MM.1S (cell line): Measurements from ENCODE around the gene TRMT10B.

ENCODE experiments used
- DNase-seq: peaks from one replicate; pipeline ENCODE4 v3.0.0-alpha.2; 2015
- H2AFZ ChIP-seq: fragments of 300-600 bp; sonication (generic); 2 replicates; pipeline ENCODE4 v1.6.0; 2016; ENCODE audit warnings: antibody characterized with exemption, low read length
- H3F3A ChIP-seq: fragments of 300-600 bp; sonication (generic); 2 replicates; pipeline ENCODE4 v1.6.1; 2016; ENCODE audit warnings: mild to moderate bottlenecking, antibody characterized with exemption, low read length, moderate library complexity, mixed read lengths; ENCODE audit not compliant: insufficient read depth
- H3K27ac ChIP-seq: fragments of 300-600 bp; sonication (generic); 2 replicates; pipeline ENCODE4 v1.5.1; 2016; ENCODE audit warnings: mild to moderate bottlenecking, low read length
- H3K27me3 ChIP-seq: fragments of 300-600 bp; sonication (generic); replicated peaks from 2 replicates; pipeline ENCODE4 v1.6.0; 2016; ENCODE audit warnings: low read length; ENCODE audit not compliant: insufficient read depth
- H3K36me3 ChIP-seq: fragments of 300-600 bp; sonication (generic); replicated peaks from 2 replicates; pipeline ENCODE4 v1.6.1; 2016; ENCODE audit warnings: mild to moderate bottlenecking, low read length, mixed read lengths; ENCODE audit not compliant: insufficient read depth
- H3K4me1 ChIP-seq: fragments of 300-600 bp; sonication (generic); 2 replicates; pipeline ENCODE4 v1.6.1; 2016; ENCODE audit warnings: low read length, mixed read lengths
- H3K4me2 ChIP-seq: fragments of 300-600 bp; sonication (generic); 2 replicates; pipeline ENCODE4 v1.6.0; 2016; ENCODE audit warnings: low read depth, low read length
- H3K4me3 ChIP-seq: fragments of 300-600 bp; sonication (generic); 2 replicates; pipeline ENCODE4 v1.5.1; 2016; ENCODE audit warnings: low read length, mixed read lengths
- H3K79me2 ChIP-seq: fragments of 300-600 bp; sonication (generic); 2 replicates; pipeline ENCODE4 v1.6.1; 2016; ENCODE audit warnings: mixed run types, low read length, mixed read lengths
- H3K9ac ChIP-seq: fragments of 300-600 bp; sonication (generic); 2 replicates; pipeline ENCODE4 v1.6.1; 2016; ENCODE audit warnings: low read length, mixed read lengths
- H3K9me2 ChIP-seq: fragments of 300-600 bp; sonication (generic); replicated peaks from 2 replicates; pipeline ENCODE4 v1.6.1; 2016; ENCODE audit warnings: mild to moderate bottlenecking, low read length, mixed read lengths; ENCODE audit not compliant: insufficient read depth
- H3K9me3 ChIP-seq: fragments of 300-600 bp; sonication (generic); replicated peaks from 2 replicates; pipeline ENCODE4 v1.6.1; 2016; ENCODE audit warnings: mild to moderate bottlenecking, low read length, mixed read lengths; ENCODE audit not compliant: insufficient read depth
- H4K20me1 ChIP-seq: fragments of 300-600 bp; sonication (generic); 2 replicates; pipeline ENCODE4 v1.6.1; 2016; ENCODE audit warnings: mild to moderate bottlenecking, low read length, moderate library complexity, mixed read lengths; ENCODE audit not compliant: insufficient read depth
- CTCF ChIP-seq: fragments of 300-600 bp; sonication (generic); IDR thresholded peaks from 2 replicates; pipeline ENCODE4 v1.5.1; 2016; ENCODE audit warnings: antibody characterized with exemption, low read length, mixed read lengths
- EZH2 ChIP-seq: fragments of 300-600 bp; sonication (generic); optimal IDR thresholded peaks from 2 replicates; pipeline ENCODE3; 2017; ENCODE audit warnings: low read depth, mild to moderate bottlenecking, antibody characterized with exemption, low read length, mixed read lengths
- EZH2phosphoT487 ChIP-seq: fragments of 300-600 bp; sonication (generic); IDR thresholded peaks from 2 replicates; pipeline ENCODE4 v1.6.1; 2018; ENCODE audit warnings: antibody characterized with exemption, low read length

The TRMT10B gene

GRCh38 chr9:37707748-37708147 lies 45.9 kb upstream of the TRMT10B start:
- Histone ChIP-seq H3K27ac (no peak overlapping the region), H3K9me2 (no peaks in the 10 kb centered on the region), H3K27me3 (no peaks in the 10 kb centered on the region), H3K79me2 (no peaks in the 10 kb centered on the region), H3K9ac (no peak overlapping the region), H3K4me2 (no peak overlapping the region), H3K4me1 (no peaks in the 10 kb centered on the region), H3K36me3 (no peaks in the 10 kb centered on the region), H3K9me3 (no peaks in the 10 kb centered on the region), H3F3A (no peaks in the 10 kb centered on the region), H4K20me1 (no peaks in the 10 kb centered on the region), H2AFZ (no peak overlapping the region), H3K4me3 (no peak overlapping the region)
- no peak for DNase-seq
- no peak for TF ChIP-seq EZH2
- TF ChIP-seq CTCF = no peak
- no peak for TF ChIP-seq EZH2phosphoT487

GRCh38 chr9:37710046-37710445 lies 43.6 kb upstream of the TRMT10B start:
- Histone ChIP-seq H3F3A (no peaks in the 10 kb centered on the region), H4K20me1 (no peaks in the 10 kb centered on the region), H3K4me1 (no peaks in the 10 kb centered on the region), H3K4me3 (no peak overlapping the region), H2AFZ (no peak overlapping the region), H3K36me3 (no peaks in the 10 kb centered on the region), H3K9me2 (no peaks in the 10 kb centered on the region), H3K79me2 (no peaks in the 10 kb centered on the region), H3K27me3 (no peaks in the 10 kb centered on the region), H3K4me2 (no peak overlapping the region), H3K9me3 (no peaks in the 10 kb centered on the region; the same call in 1 of the 2 replicates), H3K27ac (no peak overlapping the region), H3K9ac (no peak overlapping the region)
- no peak for TF ChIP-seq EZH2
- TF ChIP-seq CTCF = no peak
- TF ChIP-seq EZH2phosphoT487 = no peak
- no peak for DNase-seq

- H3K4me2 ChIP-seq = no peak overlapping the region
- no peaks in the 10 kb centered on the region for H3K4me1 ChIP-seq
- H3K9me3 ChIP-seq = no peaks in the 10 kb centered on the region; the same call in 1 of the 2 replicates
- no peaks in the 10 kb centered on the region for H3K36me3 ChIP-seq
- no peaks in the 10 kb centered on the region for H3K9me2 ChIP-seq
- TF ChIP-seq CTCF = no peak
- no peak for TF ChIP-seq EZH2
- no peak for TF ChIP-seq EZH2phosphoT487
- no peaks in the 10 kb centered on the region for H3F3A ChIP-seq
- H2AFZ ChIP-seq = no peak overlapping the region
- H3K9ac ChIP-seq = no peak overlapping the region
- no peak overlapping the region for H3K27ac ChIP-seq
- no peak overlapping the region for H3K4me3 ChIP-seq
- DNase-seq = no peak
- no peaks in the 10 kb centered on the region for H3K27me3 ChIP-seq
- H4K20me1 ChIP-seq = no peaks in the 10 kb centered on the region
- no peaks in the 10 kb centered on the region for H3K79me2 ChIP-seq
Observed at GRCh38 chr9:37715260-37715659, 38.3 kb upstream of the TRMT10B start.
